Activated CD8-positive, alpha-beta T cell treated with anti-CD3 and anti-CD28 coated beads, Interleukin-2, amount 10 ng/mL, durations not matched to agents 7 days and 5 days (primary cell): Measurements from ENCODE around the gene PSMB11. TPM values are rescaled to one million over a fixed set of nuclear protein-coding genes. Genes with fewer than 3 reads are reported as not detected.

Experiments used
- ATAC-seq: fragments of 150-1000 bp; cut with Tn5 transposase; one replicate; pipeline ENCODE4 v1.10.0; 2021; ENCODE audit warnings: moderate library complexity
- CTCF ChIA-PET: fragments of 350-600 bp; sonication (Branson Sonifier 250); formaldehyde crosslinking; loops from one replicate; lab custom pipeline; 2021; ENCODE audit warnings: antibody characterized with exemption; lab: Charles Lee
- POLR2A ChIA-PET: fragments of 350-600 bp; sonication (Branson Sonifier 250); formaldehyde crosslinking; loops from one replicate; lab custom pipeline; 2021; ENCODE audit warnings: antibody characterized with exemption; lab: Charles Lee
- DNase-seq: peaks from one replicate; pipeline ENCODE4 v3.0.0-alpha.2; 2020
- H3K27ac Mint-ChIP-seq: one replicate; pipeline ENCODE4 v1.8.0; 2021; ENCODE audit warnings: mild to moderate bottlenecking, mixed read lengths
- H3K27me3 Mint-ChIP-seq: one replicate; pipeline ENCODE4 v1.8.0; 2021; ENCODE audit warnings: low read depth, mixed read lengths
- H3K36me3 Mint-ChIP-seq: one replicate; pipeline ENCODE4 v1.8.0; 2021; ENCODE audit warnings: low read depth, mixed read lengths
- H3K4me1 Mint-ChIP-seq: one replicate; pipeline ENCODE4 v1.8.0; 2021; ENCODE audit warnings: low read depth, mixed read lengths
- H3K4me3 Mint-ChIP-seq: one replicate; pipeline ENCODE4 v1.8.0; 2021; ENCODE audit warnings: mild to moderate bottlenecking, mixed read lengths
- H3K9me3 Mint-ChIP-seq: one replicate; pipeline ENCODE4 v1.8.0; 2022; ENCODE audit warnings: mixed read lengths; ENCODE audit not compliant: insufficient read depth
- total RNA-seq, 2 experiments: library from RNA; stranded (reverse); gene quantifications; one replicate each; pipeline ENCODE4 v1.2.3, GENCODE V29; 2021

Gene PSMB11
- total RNA-seq, 2 experiments from 2014 or later, result not detected

DNA sequence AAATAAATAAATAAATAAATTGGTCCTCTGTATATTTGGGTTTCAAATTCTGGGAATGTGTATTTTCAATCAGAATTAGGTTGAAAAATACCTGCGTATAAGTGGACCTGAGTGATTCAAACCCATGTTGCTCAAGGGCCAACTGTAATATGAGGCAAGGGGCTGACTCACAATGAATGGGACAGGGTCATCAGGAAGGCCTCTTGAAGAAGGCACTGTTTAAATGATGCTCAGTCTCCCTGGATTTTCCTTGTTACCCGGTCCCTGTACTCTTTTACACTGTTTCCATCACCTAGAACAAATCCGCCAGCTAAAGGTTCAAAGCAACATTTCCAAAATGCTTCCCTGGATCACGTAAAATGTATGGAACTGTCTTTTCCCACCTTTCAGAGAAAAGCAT lies 11.1 kb upstream of the PSMB11 start:
- Mint-ChIP-seq H3K27ac (no peak overlapping the region), H3K9me3 (no peaks in the 10 kb centered on the region), H3K4me1 (peaks cover 44% of the 10 kb centered on the region), H3K27me3 (no peaks in the 10 kb centered on the region), H3K36me3 (peaks cover 51% of the 10 kb centered on the region), H3K4me3 (no peak overlapping the region)
- DNase-seq, result no peak
- ChIA-PET CTCF (interaction anchor here (1.0 to 3.9 kb wide), 5 partner anchors 24 to 101 kb away, joined by 3 to 16 read pairs (median 10); partner anchors contain the start of gene CDH24), POLR2A (interaction anchor here (0.8 to 0.9 kb wide), 2 partner anchors 9 to 24 kb away, joined by 3 to 4 read pairs; no protein-coding TSS in a partner anchor)
- ATAC-seq, result no peak

DNA sequence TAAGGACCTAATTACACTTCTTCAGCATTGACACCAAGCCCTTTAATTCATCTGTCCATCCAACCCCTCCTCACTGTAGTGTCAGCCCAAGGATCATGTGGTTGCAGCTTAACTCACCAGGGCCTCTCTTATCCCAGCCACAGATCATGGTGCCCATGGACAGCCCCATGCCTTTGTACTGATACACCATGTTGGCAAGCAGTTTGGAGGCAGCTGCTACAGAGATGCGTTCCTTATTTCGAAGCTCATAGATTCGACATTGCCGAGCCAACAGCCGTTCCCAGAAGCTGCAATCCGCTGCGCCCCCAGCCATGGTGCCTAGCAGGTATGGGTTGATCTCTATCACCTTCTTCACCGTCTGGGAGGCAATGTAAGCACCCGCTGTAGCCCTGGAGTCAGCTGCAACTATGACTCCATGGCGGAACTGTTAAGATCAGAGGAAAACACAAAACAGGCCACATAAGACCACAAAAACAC lies 8.7 kb upstream of the PSMB11 start:
- H3K4me1 Mint-ChIP-seq, result peaks cover 41% of the 10 kb centered on the region
- H3K27ac Mint-ChIP-seq, result peak overlapping the region; percentile 96
- no peaks in the 10 kb centered on the region for H3K9me3 Mint-ChIP-seq
- no peaks in the 10 kb centered on the region for H3K27me3 Mint-ChIP-seq
- H3K36me3 Mint-ChIP-seq, result peaks cover 39% of the 10 kb centered on the region
- ATAC-seq, result no peak
- CTCF ChIA-PET, result interaction anchor here (1.1 to 2.5 kb wide), 8 partner anchors 19 to 104 kb away, joined by 4 to 13 read pairs (median 6); no protein-coding TSS in a partner anchor
- H3K4me3 Mint-ChIP-seq, result peak overlapping the region; percentile 91
- DNase-seq, result no peak
- POLR2A ChIA-PET, result interaction anchor here (0.8 to 2.9 kb wide), 4 partner anchors 10 to 61 kb away, joined by 3 to 20 read pairs (median 6); partner anchors contain the start of genes ACIN1 and C14orf119

DNA sequence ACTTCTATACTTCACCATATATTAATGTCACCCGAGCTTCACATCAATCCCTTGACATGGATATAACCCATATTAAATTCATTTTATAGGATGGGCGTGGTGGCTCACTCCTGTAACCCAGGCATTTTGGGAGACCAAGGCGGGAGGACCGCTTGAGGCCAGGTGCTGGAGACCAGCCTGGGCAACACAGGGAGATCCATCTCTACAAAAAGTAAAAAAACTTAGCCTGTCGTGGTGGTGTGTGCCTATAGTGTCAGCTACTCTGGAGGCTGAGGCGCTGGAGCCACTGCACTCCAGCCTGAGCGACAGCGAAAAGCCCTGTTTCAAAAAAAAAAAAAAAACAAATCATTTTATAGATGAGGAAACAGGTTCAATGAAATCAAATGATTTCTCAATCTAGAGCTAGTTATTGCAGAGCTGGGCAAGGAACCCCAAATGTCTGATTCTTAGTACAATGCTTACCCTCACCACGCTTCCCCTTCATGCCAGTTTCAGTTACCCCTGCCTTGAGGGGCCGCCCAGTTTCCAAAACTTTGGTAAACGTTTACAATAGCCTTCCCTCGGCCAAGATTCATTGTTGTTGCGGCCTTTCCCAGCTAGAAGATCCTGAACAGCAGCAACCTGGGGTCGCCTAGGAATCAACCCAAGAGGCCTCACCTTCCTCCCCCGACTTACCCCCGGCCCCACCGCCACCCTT lies 8.1 kb upstream of the PSMB11 start:
- peak overlapping the region; percentile 91 for H3K4me3 Mint-ChIP-seq
- CTCF ChIA-PET, result interaction anchor here (1.1 to 2.5 kb wide), 8 partner anchors 19 to 104 kb away, joined by 4 to 13 read pairs (median 6); no protein-coding TSS in a partner anchor
- POLR2A ChIA-PET, result interaction anchor here (0.8 to 2.9 kb wide), 6 partner anchors 10 to 115 kb away, joined by 3 to 20 read pairs (median 3); partner anchors contain the start of genes ACIN1, C14orf119 and RBM23
- ATAC-seq, result peak; percentile 9
- H3K4me1 Mint-ChIP-seq, result peaks cover 36% of the 10 kb centered on the region
- H3K27me3 Mint-ChIP-seq, result no peaks in the 10 kb centered on the region
- H3K9me3 Mint-ChIP-seq, result no peaks in the 10 kb centered on the region
- H3K36me3 Mint-ChIP-seq, result peaks cover 36% of the 10 kb centered on the region
- peak overlapping the region; percentile 96 for H3K27ac Mint-ChIP-seq
- peak; percentile 34 for DNase-seq

DNA sequence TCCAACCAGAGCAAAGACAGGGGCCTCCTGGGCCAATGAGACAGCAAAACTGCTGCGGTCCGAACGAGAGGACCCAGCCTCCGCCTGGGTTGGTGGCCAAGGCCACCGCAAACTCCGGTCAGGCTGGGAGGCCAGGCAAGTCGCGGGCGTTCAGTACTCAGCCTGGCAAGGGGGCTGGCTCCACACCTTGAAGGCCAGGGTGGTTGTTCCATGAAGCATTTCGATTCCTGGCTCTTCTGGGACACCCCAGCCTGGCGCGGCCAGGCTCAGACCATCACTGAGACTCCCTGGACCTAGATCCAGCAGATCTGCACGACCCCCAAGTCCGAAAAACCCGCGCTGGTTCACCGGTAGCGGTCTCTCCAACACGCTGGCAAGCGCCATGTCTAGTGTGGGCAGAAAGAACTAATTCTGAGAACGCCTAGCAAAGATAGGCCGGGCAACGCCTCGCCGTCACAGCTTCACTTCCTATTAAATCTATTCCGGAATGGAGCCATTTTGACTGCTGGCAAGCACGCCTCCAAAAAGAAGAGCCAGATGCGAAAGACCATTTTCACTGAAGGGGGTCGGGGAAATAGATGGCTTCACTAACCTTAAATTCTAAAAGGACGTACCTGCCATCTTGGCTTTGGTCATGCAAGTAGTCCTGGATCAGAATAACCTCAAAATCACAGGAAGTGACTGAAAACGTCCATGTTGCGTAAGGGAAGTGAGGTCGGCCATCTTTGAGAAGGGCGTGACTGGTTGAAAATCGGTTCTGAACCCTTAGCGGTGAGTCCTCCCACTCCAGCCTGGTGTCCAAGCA lies 7.3 kb upstream of the PSMB11 start, which contains the start of gene PSMB5:
Gene PSMB5, minus strand, starts transcription at position 403 of the 805 bp plus-strand sequence. Its CDS starts 19 bp downstream, at position 384.
- ChIA-PET CTCF (interaction anchor here (1.1 to 2.5 kb wide), 6 partner anchors 20 to 105 kb away, joined by 5 to 13 read pairs (median 8); no protein-coding TSS in a partner anchor), POLR2A (interaction anchor here (0.8 to 2.9 kb wide), 3 partner anchors 11 to 115 kb away, joined by 3 to 20 read pairs (median 3); partner anchors contain the start of gene RBM23)
- peaks cover 31% of the 10 kb centered on the region for H3K36me3 Mint-ChIP-seq
- peaks cover 30% of the 10 kb centered on the region for H3K4me1 Mint-ChIP-seq
- no peaks in the 10 kb centered on the region for H3K27me3 Mint-ChIP-seq
- H3K27ac Mint-ChIP-seq, result peak within 1 kb of the TSS; percentile 96
- peak; percentile 97 for ATAC-seq
- no peaks in the 10 kb centered on the region for H3K9me3 Mint-ChIP-seq
- H3K4me3 Mint-ChIP-seq, result peak within 1 kb of the TSS; percentile 91
- DNase-seq, result peak; percentile 95

DNA sequence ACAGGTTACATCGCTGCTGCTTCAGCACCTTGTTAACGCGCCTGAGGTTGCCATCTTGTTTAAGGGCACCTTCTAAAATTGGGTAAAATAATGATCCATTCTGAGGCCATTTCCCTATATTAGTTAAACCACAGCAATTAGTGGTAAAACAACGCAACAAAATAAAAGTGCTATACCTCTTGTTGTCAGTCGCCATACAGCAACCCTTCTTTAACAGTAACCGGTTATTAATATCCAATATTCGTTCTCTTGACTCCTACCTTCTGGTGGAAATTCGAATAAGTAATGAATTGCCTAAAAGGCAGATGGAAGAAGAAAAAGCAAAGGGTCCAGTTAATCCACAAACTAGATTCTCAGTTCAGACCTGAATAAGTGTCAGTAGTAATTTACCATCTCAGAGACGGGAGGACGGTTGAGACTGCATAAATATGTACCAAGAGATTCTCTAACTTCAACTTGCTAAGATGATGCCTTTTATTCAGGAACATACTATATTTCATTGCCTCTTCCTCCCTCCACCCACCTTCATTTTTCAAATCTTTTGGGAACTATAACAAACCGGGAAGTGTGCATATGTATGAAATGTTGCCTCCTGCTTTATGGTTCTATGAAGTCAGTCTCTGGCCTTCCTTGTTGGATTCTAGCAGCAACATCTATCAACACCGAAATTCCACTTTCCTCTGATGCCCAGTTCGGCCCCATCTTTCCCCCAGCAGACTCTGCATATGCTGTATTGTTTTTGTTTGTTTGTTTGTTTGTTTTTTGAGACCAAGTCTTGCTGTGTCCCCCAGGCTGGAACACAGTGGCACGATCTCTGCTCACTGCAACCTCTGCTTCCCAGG lies 6.5 kb upstream of the PSMB11 start:
- Mint-ChIP-seq H3K4me1 (peaks cover 30% of the 10 kb centered on the region), H3K27me3 (no peaks in the 10 kb centered on the region), H3K36me3 (peaks cover 30% of the 10 kb centered on the region), H3K4me3 (peak overlapping the region; percentile 91), H3K9me3 (no peaks in the 10 kb centered on the region), H3K27ac (peak overlapping the region; percentile 96)
- DNase-seq (no peak), ATAC-seq (no peak)
- POLR2A ChIA-PET, result interaction anchor here (1.1 to 2.9 kb wide), 2 partner anchors 12 to 29 kb away, joined by 3 to 20 read pairs; no protein-coding TSS in a partner anchor
- CTCF ChIA-PET, result interaction anchor here (2.5 kb wide), 2 partner anchors 23 to 33 kb away, joined by 10 to 13 read pairs; no protein-coding TSS in a partner anchor

DNA sequence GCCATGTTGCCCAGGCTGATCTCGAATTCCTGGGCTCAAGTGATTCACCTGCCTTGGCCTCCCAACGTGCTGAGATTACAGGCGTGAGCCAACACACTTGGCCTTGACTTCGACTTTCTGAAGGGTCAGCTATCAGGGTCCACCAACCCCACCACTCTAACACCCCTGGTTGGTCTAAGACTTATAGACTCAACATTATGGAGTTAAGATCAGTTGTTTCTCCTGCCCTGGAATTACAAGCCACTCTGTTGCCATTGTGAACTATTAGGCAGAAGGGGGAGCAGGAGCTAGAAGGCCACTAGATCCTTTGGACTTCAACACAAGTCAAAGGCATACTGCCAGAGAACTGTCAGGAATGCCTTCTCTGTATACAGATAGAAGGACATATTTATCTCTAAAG lies 1.9 kb upstream of the PSMB11 start:
- ATAC-seq, result no peak
- Mint-ChIP-seq H3K4me1 (peaks cover 8% of the 10 kb centered on the region), H3K27me3 (no peaks in the 10 kb centered on the region), H3K36me3 (no peaks in the 10 kb centered on the region), H3K9me3 (no peaks in the 10 kb centered on the region), H3K4me3 (no peak overlapping the region), H3K27ac (no peak overlapping the region)
- ChIA-PET POLR2A (interaction anchor here (0.6 to 1.2 kb wide), 2 partner anchors 16 to 76 kb away, joined by 3 read pairs; no protein-coding TSS in a partner anchor), CTCF (interaction anchor here (0.7 to 2.7 kb wide), 6 partner anchors 12 to 81 kb away, joined by 3 to 13 read pairs (median 5); no protein-coding TSS in a partner anchor)
- no peak for DNase-seq

DNA sequence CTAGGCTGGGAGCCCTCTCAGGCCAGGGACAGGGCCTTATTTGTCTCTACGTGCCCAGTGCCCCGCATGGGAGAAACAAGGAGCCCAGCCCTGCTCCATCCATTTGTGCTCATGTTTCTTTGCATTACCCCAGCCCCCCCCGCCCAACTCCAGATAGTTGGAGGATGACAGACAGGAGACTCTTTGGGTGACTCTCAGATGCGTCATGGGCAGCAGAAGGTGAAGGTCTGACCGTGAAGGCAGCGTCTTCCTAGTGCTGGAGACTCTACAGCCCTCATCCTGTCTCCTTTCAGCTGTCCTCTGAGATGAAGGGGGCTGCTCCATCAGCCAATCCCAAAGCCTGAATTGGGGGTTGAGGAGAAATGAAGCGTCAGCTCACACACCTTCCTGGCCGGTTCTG lies 283 bp upstream of the PSMB11 start:
- ChIA-PET CTCF (interaction anchor here (0.7 to 2.7 kb wide), 2 partner anchors 47 to 56 kb away, joined by 3 to 13 read pairs; no protein-coding TSS in a partner anchor), POLR2A (no interaction called here)
- H3K27ac Mint-ChIP-seq, result no peak overlapping the region
- no peaks in the 10 kb centered on the region for H3K36me3 Mint-ChIP-seq
- no peaks in the 10 kb centered on the region for H3K9me3 Mint-ChIP-seq
- H3K27me3 Mint-ChIP-seq, result no peaks in the 10 kb centered on the region
- ATAC-seq, result no peak
- no peaks in the 10 kb centered on the region for H3K4me1 Mint-ChIP-seq
- no peak for DNase-seq
- no peak overlapping the region for H3K4me3 Mint-ChIP-seq

DNA sequence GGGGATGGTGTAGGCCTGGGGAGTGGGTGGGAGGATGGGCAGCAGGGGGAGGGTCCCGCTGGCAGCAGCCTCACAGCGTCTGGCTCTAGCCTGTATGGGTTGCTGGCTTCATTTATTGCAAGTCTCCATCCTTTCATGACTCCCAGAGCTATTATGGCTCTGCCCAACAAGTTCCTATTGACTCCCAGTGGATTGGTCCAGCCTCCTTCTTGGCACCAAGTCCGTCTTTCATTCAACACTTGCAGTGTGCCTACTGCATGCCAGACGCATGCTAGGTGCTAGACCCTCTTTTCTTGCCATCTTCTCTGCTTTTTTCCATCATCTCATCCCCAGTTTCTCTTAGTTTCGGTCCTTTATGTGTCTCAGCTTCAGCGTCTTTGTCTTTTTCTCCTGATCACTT lies 1.1 kb downstream of the PSMB11 start:
- H3K36me3 Mint-ChIP-seq, result no peaks in the 10 kb centered on the region
- CTCF ChIA-PET, result interaction anchor here (0.9 to 1.2 kb wide), 3 partner anchors 15 to 71 kb away, joined by 3 to 6 read pairs (median 3); no protein-coding TSS in a partner anchor
- DNase-seq (no peak), ATAC-seq (no peak)
- POLR2A ChIA-PET, result interaction anchor here (0.9 kb wide), 1 partner anchor 9 kb away, joined by 3 read pairs; no protein-coding TSS in a partner anchor
- no peak overlapping the region for H3K4me3 Mint-ChIP-seq
- H3K27ac Mint-ChIP-seq, result no peak overlapping the region
- H3K27me3 Mint-ChIP-seq, result no peaks in the 10 kb centered on the region
- no peaks in the 10 kb centered on the region for H3K9me3 Mint-ChIP-seq
- no peaks in the 10 kb centered on the region for H3K4me1 Mint-ChIP-seq

DNA sequence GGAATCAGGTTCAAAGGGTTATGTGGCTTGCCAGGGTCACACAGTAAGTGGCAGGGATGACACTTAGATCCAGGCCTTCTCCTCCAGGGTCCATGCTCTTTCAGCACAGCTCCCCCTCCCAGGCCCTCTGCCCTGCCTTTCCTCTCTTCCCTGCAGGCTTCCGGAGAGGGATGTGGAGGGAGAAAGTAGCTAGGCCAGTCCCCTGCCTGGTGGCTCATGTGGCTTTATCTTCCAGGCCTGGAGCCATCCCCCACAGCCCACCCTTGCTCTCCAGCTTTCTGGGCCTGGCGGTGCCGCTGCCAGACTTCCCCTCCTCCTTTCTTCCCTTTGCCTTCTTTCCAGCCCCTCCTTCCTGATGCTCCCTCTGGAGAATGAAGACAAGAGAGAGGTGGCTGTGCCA lies 1.7 kb downstream of the PSMB11 start:
- CTCF ChIA-PET, result interaction anchor here (0.9 to 1.2 kb wide), 2 partner anchors 14 to 57 kb away, joined by 3 to 6 read pairs; no protein-coding TSS in a partner anchor
- Mint-ChIP-seq H3K27me3 (no peaks in the 10 kb centered on the region), H3K36me3 (no peaks in the 10 kb centered on the region), H3K27ac (no peak overlapping the region), H3K9me3 (no peaks in the 10 kb centered on the region), H3K4me1 (no peaks in the 10 kb centered on the region), H3K4me3 (no peak overlapping the region)
- DNase-seq, result no peak
- POLR2A ChIA-PET, result no interaction called here
- ATAC-seq, result no peak

DNA sequence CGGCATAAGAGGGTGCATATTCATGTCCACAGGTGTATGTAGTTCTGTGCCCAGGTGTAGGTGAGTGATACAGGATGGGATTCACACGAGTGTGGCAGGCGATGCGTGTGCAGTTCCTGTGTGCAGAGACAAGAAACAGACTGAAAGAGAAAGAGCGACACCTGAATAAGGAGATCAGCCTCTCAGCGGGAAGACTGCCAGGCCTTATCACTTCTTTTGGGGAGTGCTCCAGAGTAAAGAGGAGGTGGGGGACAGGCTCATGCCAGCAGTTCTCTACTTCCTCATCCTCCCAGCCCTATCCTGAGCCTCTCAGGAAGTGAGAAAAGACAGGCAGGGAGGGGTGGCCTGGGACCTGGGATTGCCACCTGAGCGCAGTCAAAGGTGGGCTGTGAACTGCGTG lies 2.8 kb downstream of the PSMB11 start:
- H3K4me3 Mint-ChIP-seq, result no peak overlapping the region

More for the DNA sequence above, 2.8 kb downstream of the PSMB11 start:
- no peak for ATAC-seq
- Mint-ChIP-seq H3K9me3 (no peaks in the 10 kb centered on the region), H3K36me3 (no peaks in the 10 kb centered on the region), H3K27ac (peak overlapping the region; percentile 25), H3K4me1 (no peaks in the 10 kb centered on the region), H3K27me3 (no peaks in the 10 kb centered on the region)
- POLR2A ChIA-PET, result no interaction called here
- CTCF ChIA-PET, result no interaction called here
- DNase-seq, result no peak
